Sigmoid colon (tissue), 7 donors: ENCODE data around the gene CD55. TPM values are rescaled to one million over a fixed set of nuclear protein-coding genes. Genes with fewer than 3 reads are reported as not detected.

Experiments used
- DNase-seq: peaks from one replicate; pipeline ENCODE4 v3.0.0-alpha.2; 2019
- H3K27ac ChIP-seq, 4 donors: fragments of 200-600 bp; sonication (generic); one replicate each; pipeline ENCODE4 v1.5.1; 2016 to 2019; ENCODE audit warnings: mild to moderate bottlenecking in 1 of 4
- H3K27me3 ChIP-seq, 3 donors: fragments of 200-600 bp; sonication (generic); one replicate each; pipeline ENCODE4 v1.5.1; 2019; ENCODE audit warnings: mild to moderate bottlenecking in 1 of 3
- H3K36me3 ChIP-seq, 4 donors: fragments of 200-600 bp; sonication (generic); one replicate each; pipeline ENCODE4 v1.5.1; 2016 to 2019
- H3K4me1 ChIP-seq, 4 donors: fragments of 200-600 bp; sonication (generic); one replicate each; pipeline ENCODE4 v1.5.1; 2017 to 2019
- H3K4me3 ChIP-seq, 4 donors: fragments of 200-600 bp; sonication (generic); one replicate each; pipeline ENCODE4 v1.5.1; 2017 to 2019; ENCODE audit warnings: mild to moderate bottlenecking in 2 of 4, moderate library complexity in 1 of 4
- H3K9me3 ChIP-seq, 4 donors: fragments of 200-600 bp in 3 of 4; sonication (generic) in 3 of 4; one replicate each; pipeline versions ENCODE4 v1.5.1 to v1.6.1; 2013 to 2019
- EP300 ChIP-seq, 4 donors: sonication (generic); formaldehyde crosslinking; IDR thresholded peaks; one replicate each; pipeline ENCODE4 v1.6.1; 2017; ENCODE audit warnings: antibody characterized with exemption in 4 of 4
- POLR2A ChIP-seq, 2 donors: fragments of 450-650 bp; IDR thresholded peaks; one replicate each; pipeline ENCODE4 v1.6.1; 2016; ENCODE audit warnings: antibody characterized with exemption in 2 of 2, mild to moderate bottlenecking in 2 of 2, moderate library complexity in 2 of 2
- POLR2AphosphoS5 ChIP-seq, 4 donors: sonication (generic); formaldehyde crosslinking; IDR thresholded peaks; one replicate each; pipeline ENCODE4 v1.6.1; 2017; ENCODE audit warnings: antibody characterized with exemption in 4 of 4
- WGBS, 2 donors: extraction: QIAGEN DNeasy Blood & Tissue Kit; methylation state at CpG; one replicate each; pipeline ENCODE4 v1.1.7; 2013; 5-methylcytosine and 5-hydroxymethylcytosine counted together
- intact Hi-C: fragments of 100-400 bp; cut with DNase I; formaldehyde crosslinking; loops from one replicate; pipeline ENCODE4 v1.15.1; 2023
- polyA plus RNA-seq, 3 donors: library from polyadenylated mRNA; stranded (reverse); fragments of 200-250 nt; gene quantifications; one replicate each; pipeline ENCODE4 v1.2.3, GENCODE V29; 2013
- total RNA-seq, 4 donors: library from RNA; depleted of rRNA; stranded (reverse); fragments of >200 nt; gene quantifications; one replicate each; pipeline ENCODE4 v1.1.0, GENCODE V29; 2016
- TF ChIP-seq, protein P1 (sequence below), 4 experiments: fragments of 450-650 bp in 3 of 4; fragments of 200-600 bp in 1 of 4; IDR thresholded peaks; one replicate each; pipeline ENCODE4 v1.5.1; 2016 to 2019; ENCODE audit warnings: antibody characterized with exemption in 4 of 4, mild to moderate bottlenecking in 3 of 4, moderate library complexity in 2 of 4
- donor health status: healthy with polysubstance abuse.
- donor health status: Bipolar disorder and iron deficiency.
- donor health status: healthy.

CD55 gene
- total and polyA plus RNA-seq, 7 donors: 10.8 to 56.1 (median 41.5) TPM

DNA sequence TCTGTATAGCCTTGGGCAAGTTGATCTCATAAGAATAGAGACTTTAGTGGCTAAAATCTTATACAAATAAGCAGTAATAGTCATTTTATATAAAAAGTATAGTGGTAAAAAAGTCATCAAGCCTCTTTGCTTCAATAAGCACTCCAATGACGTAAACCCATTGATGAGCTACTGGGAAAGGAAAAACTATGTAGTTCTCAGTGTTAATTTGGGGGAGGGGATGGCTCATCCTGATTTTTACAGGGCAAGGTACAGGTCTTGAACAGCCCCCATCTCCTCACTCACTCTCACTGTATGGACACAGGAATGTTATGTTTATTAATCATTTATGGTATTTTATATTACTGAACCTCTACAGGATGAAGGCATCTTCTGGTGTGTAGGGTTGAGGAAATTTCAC lies 38.1 kb upstream of the CD55 start:
- Histone ChIP-seq H3K27me3 (no peaks in the 10 kb centered on the region), H3K27ac (peak overlapping the region in 1 of 4 donors; percentile 48), H3K36me3 (no peaks in the 10 kb centered on the region), H3K4me3 (no peak overlapping the region), H3K4me1 (peaks cover 0 to 26% (median 20%) of the 10 kb centered on the region in 4 donors), H3K9me3 (no peaks in the 10 kb centered on the region)
- TF ChIP-seq POLR2AphosphoS5 (IDR thresholded peaks at IDR 0.05) (no peak), EP300 (IDR thresholded peaks at IDR 0.05) (no peak), POLR2A (IDR thresholded peaks at IDR 0.05) (no peak)
- TF ChIP-seq, protein P1, sequence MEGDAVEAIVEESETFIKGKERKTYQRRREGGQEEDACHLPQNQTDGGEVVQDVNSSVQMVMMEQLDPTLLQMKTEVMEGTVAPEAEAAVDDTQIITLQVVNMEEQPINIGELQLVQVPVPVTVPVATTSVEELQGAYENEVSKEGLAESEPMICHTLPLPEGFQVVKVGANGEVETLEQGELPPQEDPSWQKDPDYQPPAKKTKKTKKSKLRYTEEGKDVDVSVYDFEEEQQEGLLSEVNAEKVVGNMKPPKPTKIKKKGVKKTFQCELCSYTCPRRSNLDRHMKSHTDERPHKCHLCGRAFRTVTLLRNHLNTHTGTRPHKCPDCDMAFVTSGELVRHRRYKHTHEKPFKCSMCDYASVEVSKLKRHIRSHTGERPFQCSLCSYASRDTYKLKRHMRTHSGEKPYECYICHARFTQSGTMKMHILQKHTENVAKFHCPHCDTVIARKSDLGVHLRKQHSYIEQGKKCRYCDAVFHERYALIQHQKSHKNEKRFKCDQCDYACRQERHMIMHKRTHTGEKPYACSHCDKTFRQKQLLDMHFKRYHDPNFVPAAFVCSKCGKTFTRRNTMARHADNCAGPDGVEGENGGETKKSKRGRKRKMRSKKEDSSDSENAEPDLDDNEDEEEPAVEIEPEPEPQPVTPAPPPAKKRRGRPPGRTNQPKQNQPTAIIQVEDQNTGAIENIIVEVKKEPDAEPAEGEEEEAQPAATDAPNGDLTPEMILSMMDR (IDR thresholded peaks at IDR 0.05): no peak
- intact Hi-C loops: no loop called here
- no peak for DNase-seq
- WGBS, 2 donors: 95% methylated on average over 1 of the region's 1 CpG

DNA sequence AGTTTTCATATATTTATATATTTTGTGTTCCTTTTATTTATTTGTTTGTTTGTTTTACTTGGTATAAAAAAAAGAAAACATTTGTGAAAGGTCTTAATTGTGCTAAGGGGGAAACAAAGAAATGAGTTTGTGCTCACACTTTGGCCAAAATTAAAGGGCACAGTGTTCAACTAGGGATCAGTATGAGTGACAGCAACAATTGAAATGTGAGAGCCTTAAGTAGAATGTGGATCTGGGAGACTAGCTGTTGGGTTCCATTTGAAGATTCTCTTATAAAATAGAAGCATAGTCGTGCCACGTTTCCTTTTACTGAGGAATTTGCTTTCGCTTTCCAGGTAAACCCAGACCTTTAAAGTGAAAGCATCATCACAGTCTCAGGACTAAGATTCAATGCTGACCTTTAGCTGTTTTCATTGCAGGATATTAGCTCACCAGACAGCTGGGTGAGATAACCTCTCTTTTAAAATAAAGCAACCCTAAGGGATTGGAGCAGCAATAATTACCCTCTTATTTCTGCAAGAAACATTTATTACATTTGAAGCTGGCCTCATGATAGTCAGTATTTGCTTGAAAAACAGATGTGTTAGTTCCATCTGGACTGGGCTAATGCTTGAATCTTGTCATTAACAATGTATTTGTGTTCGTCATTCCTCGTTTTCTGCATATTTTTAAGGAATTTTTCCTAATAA lies 37.1 kb upstream of the CD55 start:
- Histone ChIP-seq H3K27ac (peak overlapping the region in 1 of 4 donors; percentile 11), H3K36me3 (no peaks in the 10 kb centered on the region), H3K9me3 (no peaks in the 10 kb centered on the region), H3K4me1 (peaks cover 0 to 29% (median 23%) of the 10 kb centered on the region in 4 donors), H3K27me3 (no peaks in the 10 kb centered on the region), H3K4me3 (no peak overlapping the region)
- intact Hi-C loops: no loop called here
- DNase-seq: no peak
- 60 to 65% methylated on average over 5 of the region's 5 CpGs for whole genome bisulfite sequencing, 2 donors
- no peak for TF ChIP-seq POLR2AphosphoS5 (IDR thresholded peaks at IDR 0.05)
- no peak for TF ChIP-seq EP300 (IDR thresholded peaks at IDR 0.05)
- TF ChIP-seq POLR2A (IDR thresholded peaks at IDR 0.05): no peak
- TF ChIP-seq, protein P1 (IDR thresholded peaks at IDR 0.05): no peak

DNA sequence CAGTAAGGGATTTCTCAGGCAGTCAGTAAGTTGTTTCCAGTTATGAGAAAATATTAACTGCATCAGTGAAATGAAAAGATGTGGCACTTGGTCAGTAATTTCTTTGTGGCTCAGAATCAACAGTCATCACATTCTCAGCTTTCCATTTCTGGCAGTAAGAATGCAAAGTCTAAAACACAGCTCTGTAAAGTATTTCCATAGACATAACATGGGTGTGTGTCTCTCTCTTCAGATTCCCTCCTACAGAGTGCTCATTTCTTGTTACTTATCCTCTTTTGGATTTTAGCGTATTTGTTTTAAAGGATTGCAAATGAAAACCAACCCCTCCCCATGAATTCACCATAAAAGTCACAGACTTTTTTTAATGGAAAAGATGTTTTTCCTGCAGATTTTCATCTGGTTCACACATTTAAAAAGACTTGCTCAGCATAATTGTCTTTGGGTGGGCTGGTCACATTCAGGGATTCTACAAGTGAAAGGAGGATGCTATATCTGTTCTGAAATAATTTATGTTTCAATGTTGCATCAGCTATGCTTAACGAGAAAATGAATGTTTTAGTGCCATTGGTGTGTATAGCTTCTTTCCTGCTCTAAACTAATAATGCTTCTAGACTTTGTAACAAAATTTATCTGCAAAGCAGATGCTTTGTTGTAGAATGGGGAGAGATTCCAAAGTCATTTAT lies 34.6 kb upstream of the CD55 start:
- Histone ChIP-seq H3K36me3 (no peaks in the 10 kb centered on the region), H3K9me3 (peaks cover 0 to 4% (median 0%) of the 10 kb centered on the region in 4 donors), H3K27ac (peak overlapping the region in 1 of 4 donors; percentile 21), H3K4me3 (no peak overlapping the region), H3K27me3 (no peaks in the 10 kb centered on the region), H3K4me1 (peaks cover 0 to 29% (median 23%) of the 10 kb centered on the region in 4 donors)
- 72 to 86% methylated on average over 2 of the region's 2 CpGs for WGBS, 2 donors
- TF ChIP-seq EP300 (IDR thresholded peaks at IDR 0.05) (no peak), POLR2AphosphoS5 (IDR thresholded peaks at IDR 0.05) (no peak), POLR2A (IDR thresholded peaks at IDR 0.05) (no peak)
- TF ChIP-seq, protein P1 (IDR thresholded peaks at IDR 0.05): no peak
- DNase-seq: no peak
- intact Hi-C loops: no loop called here

DNA sequence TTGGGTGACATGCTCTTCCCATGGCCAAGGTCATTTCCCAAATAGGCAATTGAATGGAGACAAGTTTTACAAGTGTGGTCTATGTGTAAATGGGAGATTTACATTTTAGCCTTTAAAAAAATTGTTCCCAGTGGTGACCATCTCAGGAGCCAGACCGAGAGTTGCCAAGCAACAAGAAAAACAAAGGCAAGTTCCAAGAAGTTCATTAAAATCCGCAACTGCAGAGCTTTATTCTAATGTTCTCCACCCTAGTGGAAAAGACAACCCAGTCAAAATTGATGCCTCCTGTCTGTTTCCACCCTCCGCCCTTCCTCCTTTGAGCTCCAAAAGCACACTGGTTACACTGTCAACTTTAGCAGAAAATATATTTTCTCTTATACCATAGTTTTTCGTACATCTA lies 33.2 kb upstream of the CD55 start:
- H3K9me3 ChIP-seq: peaks cover 0 to 5% (median 0%) of the 10 kb centered on the region in 4 donors
- DNase-seq: no peak
- intact Hi-C loops: no loop called here
- no peak overlapping the region for H3K4me3 ChIP-seq
- 77 to 83% methylated on average over 4 of the region's 4 CpGs for WGBS, 2 donors
- H3K27me3 ChIP-seq: no peaks in the 10 kb centered on the region
- TF ChIP-seq EP300 (IDR thresholded peaks at IDR 0.05) (no peak), POLR2AphosphoS5 (IDR thresholded peaks at IDR 0.05) (no peak), POLR2A (IDR thresholded peaks at IDR 0.05) (no peak)
- TF ChIP-seq, protein P1 (IDR thresholded peaks at IDR 0.05): no peak
- peaks cover 0 to 29% (median 23%) of the 10 kb centered on the region in 4 donors for H3K4me1 ChIP-seq
- no peaks in the 10 kb centered on the region for H3K36me3 ChIP-seq
- H3K27ac ChIP-seq: no peak overlapping the region
